GM21576 (cell line): Measurements from ENCODE around the gene KCNIP4.

Experiments used
- ATAC-seq: cut with Tn5 transposase; IDR thresholded peaks from one replicate; pipeline ENCODE4 v1.9.1; 2021; ENCODE audit warnings: mild to moderate bottlenecking, moderate library complexity; ENCODE audit not compliant: unreplicated experiment

KCNIP4 gene

GRCh38 chr4:21113496-21114223, 834.9 kb downstream of the KCNIP4 start:
- ATAC-seq = no peak

GRCh38 chr4:21102667-21103066, 845.9 kb downstream of the KCNIP4 start:
- no peak for ATAC-seq

DNA sequence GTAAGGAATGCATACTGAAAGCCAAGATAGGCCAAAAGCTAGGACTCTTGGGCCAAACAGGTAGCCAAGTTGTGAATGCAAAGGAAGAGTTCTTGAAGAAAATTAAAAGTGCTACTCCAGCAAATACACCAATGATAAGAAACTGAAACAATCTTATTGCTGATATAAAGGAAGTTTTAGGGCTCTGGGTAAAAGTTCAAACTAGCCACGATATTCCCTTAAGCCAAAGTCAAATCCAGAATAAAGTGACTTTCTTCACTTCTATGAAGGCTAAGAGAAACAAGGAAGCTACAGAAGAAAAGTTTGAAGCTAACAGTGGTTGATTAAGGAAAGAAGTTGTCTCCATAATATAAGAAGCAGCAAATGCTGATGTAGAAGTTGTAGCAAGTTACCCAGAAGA, 850.7 kb downstream of the KCNIP4 start:
- ATAC-seq = no peak

DNA sequence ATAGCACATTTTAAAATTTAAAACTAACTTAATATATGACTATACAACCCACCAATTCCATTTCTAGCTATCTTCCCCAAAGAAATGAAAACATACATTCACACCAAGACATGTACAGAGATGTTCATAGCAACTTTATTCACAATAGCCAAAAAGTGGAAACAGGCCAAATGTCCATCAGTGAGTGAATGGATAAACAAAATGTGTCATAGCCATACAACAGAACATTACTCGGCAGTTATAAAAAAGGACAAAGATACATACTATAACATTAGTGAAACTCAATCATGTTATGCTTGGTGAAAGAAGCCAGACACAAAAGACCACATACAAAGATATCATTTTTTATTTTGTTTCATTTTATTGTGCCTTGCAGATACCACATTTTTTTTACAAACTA, 851.5 kb downstream of the KCNIP4 start:
- no peak for ATAC-seq

GRCh38 chr4:21092531-21092930, 856.0 kb downstream of the KCNIP4 start:
- ATAC-seq = no peak

- no peak for ATAC-seq
Measured at GRCh38 chr4:21090094-21090666, 858.4 kb downstream of the KCNIP4 start.

- ATAC-seq = no peak
Measured at GRCh38 chr4:21083413-21083812, 865.2 kb downstream of the KCNIP4 start.

DNA sequence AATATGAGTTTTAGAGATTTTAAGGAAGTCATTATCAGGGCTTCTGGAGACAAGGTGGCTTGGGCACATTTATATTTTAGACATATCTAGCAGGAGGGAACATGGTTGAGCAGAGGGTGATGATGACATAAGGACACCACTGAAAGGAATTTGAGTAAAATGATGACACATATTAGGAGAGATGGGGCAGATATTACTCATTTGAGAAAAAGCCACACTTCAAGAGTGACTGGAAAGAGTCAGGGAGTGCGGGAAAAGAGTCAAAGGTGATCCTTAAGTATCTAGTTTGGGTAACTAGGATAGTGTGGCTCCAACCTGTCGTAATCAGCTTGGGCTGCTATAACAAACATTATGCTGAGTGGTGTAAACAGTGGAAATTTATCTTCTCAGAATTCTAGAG, 870.6 kb downstream of the KCNIP4 start:
- ATAC-seq = no peak

DNA sequence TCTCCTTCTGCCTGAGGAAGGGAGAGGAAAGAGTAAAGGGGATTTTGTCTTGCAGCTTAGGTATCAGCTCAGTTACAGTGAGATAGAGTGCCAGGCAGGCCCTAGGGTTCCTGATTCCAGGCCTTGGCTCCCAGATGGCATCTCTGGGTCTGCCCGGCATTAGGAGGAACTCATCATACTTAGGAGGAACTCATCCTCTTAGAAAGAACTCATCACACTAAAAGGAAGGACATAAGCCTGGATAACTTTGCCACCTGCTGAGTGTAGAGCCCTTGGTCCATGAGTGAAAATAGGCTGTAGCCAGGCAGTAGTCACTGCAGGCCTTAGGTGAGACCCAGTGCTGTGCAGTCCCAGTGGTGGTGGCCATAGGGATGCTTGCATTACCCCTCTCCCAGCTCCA, 881.2 kb downstream of the KCNIP4 start:
- ATAC-seq = no peak

DNA sequence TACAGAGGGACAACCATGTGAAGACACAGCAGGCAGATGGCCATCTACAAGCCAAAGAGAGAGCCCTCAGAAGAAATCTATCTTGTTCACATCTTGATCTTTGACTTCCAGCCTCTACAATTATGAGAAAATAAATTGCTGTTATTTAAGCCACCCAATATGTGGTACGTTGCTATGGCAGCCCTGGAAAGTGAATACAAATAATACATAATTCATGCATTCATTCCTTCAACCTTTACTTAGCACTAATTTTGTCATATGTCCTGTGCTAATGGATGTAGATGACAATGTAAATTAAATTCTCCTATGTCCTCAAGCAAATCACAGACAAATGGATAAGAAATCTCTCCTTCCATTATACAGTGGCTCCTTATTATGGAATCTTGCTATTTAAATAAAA, 886.7 kb downstream of the KCNIP4 start:
- no peak for ATAC-seq

GRCh38 chr4:21046141-21046540, 902.4 kb downstream of the KCNIP4 start:
- ATAC-seq = no peak

- ATAC-seq = no peak
Measured at GRCh38 chr4:21045119-21045518, 903.5 kb downstream of the KCNIP4 start.

DNA sequence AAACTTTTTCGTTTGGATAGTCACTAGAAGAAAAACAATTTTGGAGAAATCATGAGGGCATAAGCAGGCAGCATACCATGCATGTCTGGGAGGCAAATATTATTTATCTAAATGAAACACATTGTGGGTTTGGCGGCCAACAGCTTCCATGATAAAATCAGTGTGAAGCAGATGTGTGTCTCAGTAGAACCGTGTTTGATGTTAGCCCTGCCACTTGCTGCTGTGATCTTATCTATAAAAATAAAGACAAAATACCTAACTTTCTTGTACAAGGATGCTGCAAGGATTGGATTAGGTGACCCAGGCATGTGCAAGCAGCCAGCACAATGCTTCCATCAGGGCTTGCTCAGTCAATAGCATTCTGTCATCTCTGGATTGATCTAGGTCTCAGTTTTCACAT, 906.9 kb downstream of the KCNIP4 start:
- ATAC-seq = no peak

DNA sequence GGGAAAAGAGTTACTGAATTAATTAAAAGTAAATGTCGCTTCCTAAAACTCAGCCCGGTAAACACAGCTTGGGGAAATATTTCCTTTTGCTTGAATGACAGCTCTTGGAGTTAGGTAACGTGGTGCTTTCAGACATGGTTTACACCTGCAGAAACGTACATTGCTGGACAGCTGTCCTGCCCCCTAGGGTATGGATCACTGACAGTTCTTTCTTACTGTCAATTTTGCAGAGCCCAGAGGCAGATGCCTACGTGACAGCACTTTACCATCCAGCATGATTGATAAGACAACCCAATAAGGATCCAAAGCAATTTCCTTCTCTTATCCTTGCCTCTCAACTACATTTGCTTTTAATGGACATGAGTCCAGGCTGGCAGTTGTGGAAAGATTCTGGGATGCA, 913.8 kb downstream of the KCNIP4 start:
- ATAC-seq = no peak

GRCh38 chr4:21032089-21032645, 916.4 kb downstream of the KCNIP4 start:
- no peak for ATAC-seq

DNA sequence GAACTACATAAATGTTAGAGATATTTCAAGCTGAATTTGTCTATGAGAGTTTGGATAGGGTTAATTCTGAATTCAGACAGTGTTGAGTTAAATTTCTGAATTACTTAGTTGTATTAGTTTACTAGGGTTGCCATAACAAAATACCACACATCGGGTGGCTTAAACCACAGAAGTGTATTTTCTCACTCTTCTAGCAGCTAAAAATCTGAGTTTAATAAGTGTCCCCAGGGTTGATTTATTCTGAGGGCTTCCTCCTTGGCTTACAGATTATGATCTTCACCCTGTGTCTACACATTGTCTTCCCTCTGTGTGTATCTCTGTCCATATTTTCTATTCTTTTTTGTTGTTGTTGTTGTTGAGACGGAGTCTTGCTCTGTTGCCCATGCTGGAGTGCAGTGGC, 929.8 kb downstream of the KCNIP4 start:
- ATAC-seq = no peak

- no peak for ATAC-seq
Measured at GRCh38 chr4:21013501-21013900, 935.1 kb downstream of the KCNIP4 start.

- no peak for ATAC-seq
Measured at GRCh38 chr4:21012851-21013331, 935.7 kb downstream of the KCNIP4 start.

GRCh38 chr4:21011106-21011505, 937.5 kb downstream of the KCNIP4 start:
- ATAC-seq = no peak

- no peak for ATAC-seq
Measured at GRCh38 chr4:21009956-21010355, 938.6 kb downstream of the KCNIP4 start.

DNA sequence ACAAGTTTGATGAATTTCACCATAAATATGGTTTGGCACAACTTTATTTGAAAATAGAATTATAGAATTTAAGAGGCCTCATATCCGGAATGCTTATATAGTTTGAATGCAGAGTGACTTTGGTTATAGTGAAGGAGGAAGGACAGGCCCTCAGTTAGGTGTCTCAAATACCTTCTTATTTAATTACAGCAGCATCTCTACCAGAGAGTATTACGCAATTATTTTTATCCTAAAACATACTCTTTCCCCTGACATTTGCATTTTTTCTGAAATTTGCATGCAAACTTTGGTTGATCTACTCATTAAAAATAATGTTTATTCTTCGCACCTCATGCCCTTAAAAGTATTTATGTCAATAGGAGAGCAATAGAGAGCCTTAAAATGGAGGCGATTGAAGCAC, 942.9 kb downstream of the KCNIP4 start:
- ATAC-seq = no peak

DNA sequence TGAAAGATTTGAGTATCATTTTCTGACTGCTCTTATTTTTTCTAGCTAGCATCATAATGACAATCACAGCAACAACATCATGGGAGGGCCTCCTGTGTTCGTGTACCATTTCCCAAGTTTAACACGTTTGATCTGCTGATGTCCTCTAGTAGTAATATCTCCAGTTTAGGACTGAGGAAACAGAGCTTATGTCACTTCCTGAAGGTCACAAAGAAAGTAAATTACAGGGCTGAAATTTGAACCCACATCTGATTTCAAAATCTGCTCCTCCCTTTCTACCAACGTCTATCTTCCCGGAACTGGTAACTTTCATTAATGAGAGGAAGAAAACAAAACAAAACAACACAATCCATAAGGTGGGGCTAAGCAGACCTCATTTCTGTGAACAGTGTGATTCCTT, 945.6 kb downstream of the KCNIP4 start:
- ATAC-seq = no peak
